WI38 (cell line): ENCODE measurements around the gene NEURL1B.
"Not testable (repeated sequence)": the region's sequence is repeated elsewhere in the genome, so short reads cannot be mapped to it uniquely, and the experiment has no call there.

Experiments used
- H3K4me3 ChIP-seq: 2 replicates; pipeline ENCODE4 v1.5.1; 2011; ENCODE audit warnings: low read depth, mild to moderate bottlenecking, control low read depth, low read length
- CTCF ChIP-seq: IDR thresholded peaks from 2 replicates; pipeline ENCODE4 v1.5.1; 2012; ENCODE audit warnings: low read depth, mild to moderate bottlenecking, control low read depth, low read length

The NEURL1B gene

GRCh38 chr5:172647352-172648012, 6.4 kb downstream of the NEURL1B start:
- TF ChIP-seq CTCF, result no peak
- no peak overlapping the region for H3K4me3 ChIP-seq

GRCh38 chr5:172648013-172648381, 6.9 kb downstream of the NEURL1B start:
- no peak for TF ChIP-seq CTCF
- no peak overlapping the region for H3K4me3 ChIP-seq

- H3K4me3 ChIP-seq, result no peak overlapping the region
- no peak for TF ChIP-seq CTCF
Observed at GRCh38 chr5:172648755-172649154, 7.7 kb downstream of the NEURL1B start.

GRCh38 chr5:172656496-172656895, 15.4 kb downstream of the NEURL1B start:
- not testable (repeated sequence) for H3K4me3 ChIP-seq

GRCh38 chr5:172657524-172658233, 16.6 kb downstream of the NEURL1B start:
- H3K4me3 ChIP-seq, result not testable (repeated sequence)

- no peak for TF ChIP-seq CTCF
- no peak overlapping the region for H3K4me3 ChIP-seq
Observed at GRCh38 chr5:172658391-172658790, 17.3 kb downstream of the NEURL1B start.

GRCh38 chr5:172658961-172659501, 18.0 kb downstream of the NEURL1B start:
- no peak for TF ChIP-seq CTCF
- H3K4me3 ChIP-seq, result no peak overlapping the region

GRCh38 chr5:172659570-172659908, 18.5 kb downstream of the NEURL1B start:
- H3K4me3 ChIP-seq, result no peak overlapping the region
- TF ChIP-seq CTCF, result no peak
